GM12864 (cell line): ENCODE measurements around the gene PAX7.

ENCODE experiments used
- DNase-seq: peaks from one replicate; pipeline ENCODE4 v3.0.0-alpha.2; 2011; ENCODE audit warnings: low read depth
- H3K4me3 ChIP-seq: 2 replicates; pipeline ENCODE4 v1.5.1; 2011; ENCODE audit warnings: mild to moderate bottlenecking, low read depth, low read length, control low read depth
- TF ChIP-seq, protein P1 (sequence below): IDR thresholded peaks from 2 replicates; pipeline ENCODE4 v1.5.1; 2011; ENCODE audit warnings: low read depth, mild to moderate bottlenecking, moderate library complexity, low read length, control low read depth, inconsistent platforms; ENCODE audit errors: missing control alignments

Gene PAX7

DNA sequence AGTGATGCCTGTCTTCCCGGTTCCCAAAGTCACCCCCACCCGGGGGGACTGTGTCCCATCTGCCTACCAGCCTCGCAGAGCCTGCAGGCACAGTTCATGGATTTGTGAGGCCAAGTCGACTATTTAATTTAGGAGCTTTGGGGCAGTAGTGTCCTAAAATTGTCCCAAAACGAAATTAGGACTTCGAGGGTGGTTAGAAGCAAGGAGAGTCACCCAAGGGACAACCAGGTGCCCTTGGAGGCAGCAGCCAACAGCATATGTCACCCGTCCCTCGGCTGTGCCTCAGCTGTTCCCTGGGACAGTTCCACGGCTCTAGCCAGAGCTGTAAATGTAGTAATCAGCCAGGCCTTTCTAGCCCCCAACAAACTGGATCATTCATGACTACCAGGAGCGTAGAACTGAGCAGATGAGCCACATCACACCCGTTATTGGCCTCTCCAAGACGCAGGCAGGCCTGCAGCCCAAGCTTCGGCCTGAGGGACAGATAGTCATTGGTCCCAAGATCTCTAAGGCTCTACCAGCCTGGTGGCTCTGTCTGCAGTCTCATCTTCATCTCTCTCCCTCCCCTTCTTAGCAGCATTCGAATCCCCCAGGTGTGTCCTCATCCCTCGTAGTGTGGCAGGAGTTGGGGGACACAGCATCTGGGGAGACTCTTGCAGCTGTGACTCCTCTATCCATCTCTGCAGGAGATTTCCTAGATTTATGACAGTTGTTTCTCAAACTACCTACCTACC lies 2.9 kb downstream of the PAX7 start:
- no peak for DNase-seq
- H3K4me3 ChIP-seq, result no peak overlapping the region
- TF ChIP-seq, protein P1, sequence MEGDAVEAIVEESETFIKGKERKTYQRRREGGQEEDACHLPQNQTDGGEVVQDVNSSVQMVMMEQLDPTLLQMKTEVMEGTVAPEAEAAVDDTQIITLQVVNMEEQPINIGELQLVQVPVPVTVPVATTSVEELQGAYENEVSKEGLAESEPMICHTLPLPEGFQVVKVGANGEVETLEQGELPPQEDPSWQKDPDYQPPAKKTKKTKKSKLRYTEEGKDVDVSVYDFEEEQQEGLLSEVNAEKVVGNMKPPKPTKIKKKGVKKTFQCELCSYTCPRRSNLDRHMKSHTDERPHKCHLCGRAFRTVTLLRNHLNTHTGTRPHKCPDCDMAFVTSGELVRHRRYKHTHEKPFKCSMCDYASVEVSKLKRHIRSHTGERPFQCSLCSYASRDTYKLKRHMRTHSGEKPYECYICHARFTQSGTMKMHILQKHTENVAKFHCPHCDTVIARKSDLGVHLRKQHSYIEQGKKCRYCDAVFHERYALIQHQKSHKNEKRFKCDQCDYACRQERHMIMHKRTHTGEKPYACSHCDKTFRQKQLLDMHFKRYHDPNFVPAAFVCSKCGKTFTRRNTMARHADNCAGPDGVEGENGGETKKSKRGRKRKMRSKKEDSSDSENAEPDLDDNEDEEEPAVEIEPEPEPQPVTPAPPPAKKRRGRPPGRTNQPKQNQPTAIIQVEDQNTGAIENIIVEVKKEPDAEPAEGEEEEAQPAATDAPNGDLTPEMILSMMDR, result no peak

DNA sequence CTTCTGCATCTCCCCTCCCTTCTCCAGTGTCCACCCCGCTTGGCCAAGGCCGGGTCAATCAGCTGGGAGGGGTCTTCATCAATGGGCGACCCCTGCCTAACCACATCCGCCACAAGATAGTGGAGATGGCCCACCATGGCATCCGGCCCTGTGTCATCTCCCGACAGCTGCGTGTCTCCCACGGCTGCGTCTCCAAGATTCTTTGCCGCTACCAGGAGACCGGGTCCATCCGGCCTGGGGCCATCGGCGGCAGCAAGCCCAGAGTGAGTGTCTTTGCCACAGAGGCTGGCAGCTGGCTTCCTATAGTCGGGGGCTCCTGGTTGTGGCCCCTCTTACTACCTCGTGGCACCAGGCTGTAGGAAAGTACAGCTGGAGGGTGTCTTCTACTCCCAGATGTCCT lies 3.6 kb downstream of the PAX7 start:
- DNase-seq, result no peak
- no peak overlapping the region for H3K4me3 ChIP-seq
- TF ChIP-seq, protein P1, result no peak

DNA sequence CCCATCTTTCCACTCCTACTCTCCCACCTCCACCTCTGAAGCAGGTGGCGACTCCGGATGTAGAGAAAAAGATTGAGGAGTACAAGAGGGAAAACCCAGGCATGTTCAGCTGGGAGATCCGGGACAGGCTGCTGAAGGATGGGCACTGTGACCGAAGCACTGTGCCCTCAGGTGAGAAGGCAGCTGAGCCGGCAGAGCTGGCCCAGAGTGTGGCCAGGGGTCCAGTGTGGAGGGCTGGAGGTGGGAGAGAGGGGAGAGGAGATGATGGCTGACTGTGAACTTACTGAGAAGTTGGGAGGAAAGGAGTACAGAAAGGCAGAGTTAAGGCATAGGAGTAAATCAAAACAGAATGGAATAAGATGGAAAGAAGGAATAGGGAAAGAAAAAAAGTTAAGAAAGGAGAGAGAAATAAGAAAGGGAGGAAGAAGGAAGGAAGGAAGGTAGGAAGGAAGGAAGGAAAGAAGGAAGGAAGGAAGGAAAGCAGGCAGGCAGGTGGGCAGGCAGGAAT lies 4.5 kb downstream of the PAX7 start:
- no peak overlapping the region for H3K4me3 ChIP-seq
- DNase-seq, result no peak
- TF ChIP-seq, protein P1, result no peak

DNA sequence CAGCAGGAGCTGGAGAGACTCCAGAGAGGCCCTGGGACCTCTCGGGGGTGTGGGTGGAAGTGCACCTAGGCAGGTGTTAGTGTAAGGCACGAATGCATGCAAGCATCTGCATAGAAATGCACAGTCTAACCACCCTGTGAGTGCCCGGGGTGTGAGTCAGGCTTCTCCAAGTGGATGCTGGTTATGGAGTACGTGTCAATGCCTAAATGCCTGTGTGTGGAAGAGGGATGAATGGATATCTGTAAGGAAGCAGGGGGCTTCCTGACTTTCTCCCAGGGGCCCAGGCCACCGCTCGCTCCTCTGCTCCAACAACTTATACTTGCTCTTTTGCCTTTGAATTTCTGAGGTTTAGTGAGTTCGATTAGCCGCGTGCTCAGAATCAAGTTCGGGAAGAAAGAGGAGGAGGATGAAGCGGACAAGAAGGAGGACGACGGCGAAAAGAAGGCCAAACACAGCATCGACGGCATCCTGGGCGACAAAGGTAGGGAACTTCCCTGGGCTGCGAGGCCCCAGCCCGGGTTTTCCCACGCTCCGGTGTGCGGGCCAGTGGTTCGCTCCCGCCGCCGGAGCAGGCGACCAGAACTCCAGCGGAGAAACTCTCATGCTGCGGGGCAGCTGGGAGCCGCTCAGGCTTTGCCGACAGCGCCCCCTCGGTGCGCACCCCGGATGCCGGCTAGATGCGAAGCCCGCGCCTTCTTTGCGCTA lies 5.4 kb downstream of the PAX7 start:
- TF ChIP-seq, protein P1, result no peak
- H3K4me3 ChIP-seq, result no peak overlapping the region
- no peak for DNase-seq

DNA sequence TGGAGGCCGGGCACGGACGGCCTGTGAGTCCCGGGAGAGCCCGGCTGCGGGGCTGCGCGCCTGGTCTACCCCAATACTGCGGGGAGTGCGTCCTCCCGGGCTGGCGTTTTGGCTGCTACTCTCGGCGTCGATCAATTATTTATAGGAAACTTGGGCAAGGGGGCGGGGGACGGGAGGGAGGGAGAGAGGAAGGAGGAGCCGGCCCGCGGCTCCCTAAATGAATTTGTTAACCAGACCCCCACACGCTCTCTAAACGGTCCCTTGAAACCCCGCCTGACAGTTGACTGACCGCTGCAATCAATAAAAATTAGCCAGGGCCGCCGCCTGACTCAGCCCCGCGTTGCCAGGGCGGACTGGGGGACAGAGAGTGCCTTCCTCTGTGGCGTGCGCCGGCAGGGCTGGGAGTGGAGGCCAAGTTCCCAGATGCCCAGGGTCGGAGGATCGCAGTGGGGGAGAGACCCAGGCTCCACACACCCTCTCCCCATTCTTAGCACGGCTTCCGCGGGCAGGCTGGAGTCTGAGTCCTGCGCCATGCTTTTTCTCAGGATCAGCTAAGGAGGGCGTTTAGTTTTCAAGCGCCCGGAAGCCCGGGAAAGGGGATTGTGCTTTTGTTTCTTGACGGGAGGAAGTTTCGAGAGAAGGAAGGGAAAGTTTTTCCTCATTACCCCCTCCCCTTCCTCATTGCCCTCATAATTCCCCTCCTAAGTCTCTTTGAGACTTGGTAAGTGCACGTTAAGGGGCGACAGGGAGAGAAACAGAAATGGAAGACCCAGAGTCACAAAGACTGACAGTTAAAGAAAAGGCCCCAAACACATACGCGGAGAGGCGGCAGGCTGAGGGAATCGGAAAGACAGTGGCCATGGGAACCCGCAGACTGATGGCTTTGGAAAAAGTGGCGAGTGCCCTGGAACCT lies 6.2 kb downstream of the PAX7 start:
- TF ChIP-seq, protein P1, result no peak
- DNase-seq, result no peak
- no peak overlapping the region for H3K4me3 ChIP-seq

DNA sequence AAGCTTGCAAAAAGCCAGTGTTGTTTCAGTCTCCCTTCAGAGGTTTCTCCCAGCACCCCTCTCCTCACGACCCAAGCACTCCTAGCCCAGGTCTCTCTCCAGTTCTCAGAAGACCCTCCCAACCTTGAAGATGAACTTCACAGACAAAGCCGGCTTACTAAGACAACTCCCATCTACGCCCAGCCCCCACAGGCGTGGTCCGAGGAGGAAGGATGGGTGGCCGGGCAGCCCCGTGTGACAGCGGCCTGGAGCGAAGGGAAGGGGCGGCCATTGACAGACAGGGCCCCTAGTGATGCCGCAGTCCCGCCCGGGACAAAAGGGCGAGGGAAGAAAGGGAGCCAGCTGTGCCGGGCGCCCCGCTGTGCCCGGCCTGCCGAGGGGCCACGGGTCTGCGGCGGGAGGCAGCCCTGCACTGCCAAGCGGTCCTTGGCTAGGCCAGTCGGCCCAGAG lies 6.9 kb downstream of the PAX7 start:
- TF ChIP-seq, protein P1, result no peak
- H3K4me3 ChIP-seq, result no peak overlapping the region
- DNase-seq, result no peak
